H9 (cell line): Measurements from ENCODE around the gene RELL1. TPM values are rescaled to one million over a fixed set of nuclear protein-coding genes. Genes with fewer than 3 reads are reported as not detected.

Experiments
- DNase-seq: peaks from one replicate; pipeline ENCODE4 v3.0.0-alpha.2; 2017
- H2AFZ ChIP-seq: one replicate; pipeline ENCODE4 v1.6.1; 2013; ENCODE audit warnings: mild to moderate bottlenecking, low read length, control low read depth, moderate library complexity
- H2AK5ac ChIP-seq: 2 replicates; pipeline ENCODE4 v1.6.1; 2013; ENCODE audit warnings: low read length, control low read depth, mixed read lengths; ENCODE audit not compliant: insufficient read length
- H2BK120ac ChIP-seq: one replicate; pipeline ENCODE4 v1.6.1; 2013; ENCODE audit warnings: low read depth, mild to moderate bottlenecking, low read length, control low read depth, inconsistent platforms; ENCODE audit not compliant: poor library complexity, severe bottlenecking
- H2BK12ac ChIP-seq: 2 replicates; pipeline ENCODE4 v1.6.1; 2013; ENCODE audit warnings: low read length, control low read depth, mixed read lengths, low read depth; ENCODE audit not compliant: insufficient read length
- H2BK15ac ChIP-seq: 2 replicates; pipeline ENCODE4 v1.6.1; 2013; ENCODE audit warnings: low read depth, low read length, control low read depth
- H2BK20ac ChIP-seq: one replicate; pipeline ENCODE4 v1.6.1; 2013; ENCODE audit warnings: low read depth, mild to moderate bottlenecking, low read length, control low read depth, inconsistent platforms; ENCODE audit not compliant: poor library complexity, severe bottlenecking
- H2BK5ac ChIP-seq: 2 replicates; pipeline ENCODE4 v1.6.1; 2013; ENCODE audit warnings: low read length, control low read depth, mixed read lengths; ENCODE audit not compliant: insufficient read length
- H3K14ac ChIP-seq: 2 replicates; pipeline ENCODE4 v1.6.1; 2013; ENCODE audit warnings: low read length, control low read depth; ENCODE audit not compliant: insufficient read depth
- H3K18ac ChIP-seq: 2 replicates; pipeline ENCODE4 v1.6.1; 2013; ENCODE audit warnings: low read depth, mild to moderate bottlenecking, mixed read lengths, low read length, control low read depth; ENCODE audit not compliant: insufficient read length
- H3K23ac ChIP-seq: 2 replicates; pipeline ENCODE4 v1.6.1; 2013; ENCODE audit warnings: low read length, control low read depth, mixed read lengths, low read depth; ENCODE audit not compliant: insufficient read length
- H3K23me2 ChIP-seq: 2 replicates; pipeline ENCODE4 v1.6.1; 2013; ENCODE audit warnings: low read depth, mild to moderate bottlenecking, mixed read lengths, low read length, control low read depth; ENCODE audit not compliant: insufficient read length, poor library complexity, severe bottlenecking
- H3K27ac ChIP-seq: 2 replicates; pipeline ENCODE4 v1.5.1; 2013; ENCODE audit warnings: low read length, control low read depth, mixed read lengths, low read depth; ENCODE audit not compliant: insufficient read length
- H3K27me3 ChIP-seq: 2 replicates; pipeline ENCODE4 v1.6.1; 2013; ENCODE audit warnings: low read length, control low read depth, inconsistent platforms; ENCODE audit not compliant: insufficient read depth
- H3K4ac ChIP-seq: 2 replicates; pipeline ENCODE4 v1.6.1; 2013; ENCODE audit warnings: low read depth, mild to moderate bottlenecking, control low read depth, inconsistent platforms, low read length, moderate library complexity
- H3K4me1 ChIP-seq: 2 replicates; pipeline ENCODE4 v1.6.1; 2013; ENCODE audit warnings: low read length, control low read depth, inconsistent platforms; ENCODE audit not compliant: insufficient read depth
- H3K4me2 ChIP-seq: 2 replicates; pipeline ENCODE4 v1.6.1; 2013; ENCODE audit warnings: low read length, control low read depth, mixed read lengths; ENCODE audit not compliant: insufficient read length, insufficient read depth
- H3K56ac ChIP-seq: 2 replicates; pipeline ENCODE4 v1.6.1; 2013; ENCODE audit warnings: low read depth, mild to moderate bottlenecking, mixed read lengths, low read length, control low read depth; ENCODE audit not compliant: insufficient read length
- H3K79me1 ChIP-seq: 2 replicates; pipeline ENCODE4 v1.6.1; 2013; ENCODE audit warnings: low read depth, mild to moderate bottlenecking, moderate library complexity, low read length, control low read depth, inconsistent platforms; ENCODE audit not compliant: insufficient read depth, poor library complexity, severe bottlenecking
- H3K79me2 ChIP-seq: 2 replicates; pipeline ENCODE4 v1.6.1; 2013; ENCODE audit warnings: low read length, control low read depth, inconsistent platforms; ENCODE audit not compliant: insufficient read depth
- H3K9ac ChIP-seq: 2 replicates; pipeline ENCODE4 v1.6.1; 2013; ENCODE audit warnings: low read length, control low read depth, mixed read lengths; ENCODE audit not compliant: insufficient read length; ENCODE audit errors: extremely low read depth
- H3K9me3 ChIP-seq: one replicate; pipeline ENCODE4 v1.6.1; 2013; ENCODE audit warnings: low read depth, low read length, inconsistent platforms; ENCODE audit not compliant: control insufficient read depth
- H3T11ph ChIP-seq: one replicate; pipeline ENCODE4 v1.6.1; 2013; ENCODE audit warnings: mild to moderate bottlenecking, low read length, control low read depth, inconsistent platforms
- H4K20me1 ChIP-seq: one replicate; pipeline ENCODE4 v1.6.1; 2013; ENCODE audit not compliant: control insufficient read depth, insufficient read length, insufficient read depth
- H4K5ac ChIP-seq: 2 replicates; pipeline ENCODE4 v1.6.1; 2013; ENCODE audit warnings: low read depth, mild to moderate bottlenecking, mixed read lengths, low read length, control low read depth; ENCODE audit not compliant: insufficient read length
- H4K8ac ChIP-seq: replicated peaks from 2 replicates; pipeline ENCODE4 v1.6.1; 2013; ENCODE audit warnings: low read length, control low read depth, mixed read lengths, low read depth; ENCODE audit not compliant: insufficient read length
- H4K91ac ChIP-seq: 2 replicates; pipeline ENCODE4 v1.6.1; 2013; ENCODE audit warnings: low read depth, mild to moderate bottlenecking, moderate library complexity, mixed read lengths, low read length, control low read depth; ENCODE audit not compliant: insufficient read length
- H3K27ac Mint-ChIP-seq, 3 experiments: 2 replicates in 2 of 3; 3 replicates in 1 of 3; pipeline ENCODE4 v1.8.0; 2020 to 2021; ENCODE audit warnings: mixed read lengths in 3 of 3, mild to moderate bottlenecking in 1 of 3, moderate library complexity in 1 of 3
- H3K27me3 Mint-ChIP-seq: 2 replicates; pipeline ENCODE4 v1.8.0; 2021; ENCODE audit warnings: low read depth, mild to moderate bottlenecking, moderate library complexity, mixed read lengths
- H3K36me3 Mint-ChIP-seq, 3 experiments: 2 replicates in 2 of 3; 3 replicates in 1 of 3; pipeline ENCODE4 v1.8.0; 2020 to 2021; ENCODE audit warnings: low read depth in 3 of 3, mixed read lengths in 3 of 3; ENCODE audit not compliant: insufficient read depth in 1 of 3
- H3K4me1 Mint-ChIP-seq, 2 experiments: 2 replicates each; pipeline ENCODE4 v1.8.0; 2020; ENCODE audit warnings: mixed read lengths in 2 of 2
- H3K4me3 Mint-ChIP-seq, 2 experiments: 2 replicates in 1 of 2; 3 replicates in 1 of 2; pipeline ENCODE4 v1.8.0; 2020 to 2021; ENCODE audit warnings: mild to moderate bottlenecking in 2 of 2, mixed read lengths in 2 of 2, moderate library complexity in 1 of 2
- H3K9me3 Mint-ChIP-seq, 2 experiments: 2 replicates in 1 of 2; 3 replicates in 1 of 2; pipeline ENCODE4 v1.8.0; 2020; ENCODE audit warnings: mild to moderate bottlenecking in 2 of 2, mixed read lengths in 2 of 2, moderate library complexity in 1 of 2
- CTCF ChIP-seq: fragments of 200-600 bp; sonication (generic); conservative IDR thresholded peaks from 3 replicates; pipeline ENCODE4 v1.8.0; 2021; ENCODE audit warnings: antibody characterized with exemption, mild to moderate bottlenecking
- WGBS: extraction: QIAGEN DNeasy Blood & Tissue Kit; methylation state at CpG from one replicate; pipeline ENCODE4 v1.1.7; 2013; ENCODE audit warnings: missing lambda C conversion rate, low lambda C conversion rate, mixed read lengths; ENCODE audit not compliant: insufficient read length; ENCODE audit errors: extremely low coverage; 5-methylcytosine and 5-hydroxymethylcytosine counted together
- total RNA-seq: library from RNA; stranded (reverse); gene quantifications from 2 replicates; pipeline ENCODE4 v1.2.1, GENCODE V29; 2021

RELL1 gene
- total RNA-seq, 1 experiment from 2014 or later, result 10.8 TPM

- Histone ChIP-seq H2AFZ (no peak overlapping the region), H3K79me2 (no peaks in the 10 kb centered on the region), H2BK20ac (no peak overlapping the region), H2AK5ac (no peak overlapping the region), H2BK15ac (no peak overlapping the region), H4K91ac (no peak overlapping the region), H4K5ac (no peak overlapping the region), H2BK12ac (no peak overlapping the region), H3K27me3 (no peaks in the 10 kb centered on the region), H4K8ac (no peak overlapping the region), H3K23me2 (no peaks in the 10 kb centered on the region), H4K20me1 (no peaks in the 10 kb centered on the region), H3K23ac (no peak overlapping the region), H3T11ph (no peak overlapping the region), H3K4ac (no peak overlapping the region), H3K9me3 (no peaks in the 10 kb centered on the region), H2BK120ac (no peak overlapping the region), H3K56ac (no peak overlapping the region), H3K4me1 (no peaks in the 10 kb centered on the region), H3K9ac (no peak overlapping the region), H2BK5ac (no peak overlapping the region), H3K4me2 (no peak overlapping the region), H3K79me1 (no peaks in the 10 kb centered on the region), H3K18ac (no peak overlapping the region), H3K27ac (no peak overlapping the region), H3K14ac (no peak overlapping the region)
- no peak for TF ChIP-seq CTCF
- peaks cover 9 to 10% of the 10 kb centered on the region in 2 experiments for H3K9me3 Mint-ChIP-seq
- H3K4me3 Mint-ChIP-seq, result no peak overlapping the region
- no peaks in the 10 kb centered on the region for H3K27me3 Mint-ChIP-seq
- peaks cover 2 to 13% (median 5%) of the 10 kb centered on the region in 3 experiments; a peak in 5 of 7 replicates for H3K36me3 Mint-ChIP-seq
- no peak for DNase-seq
- no CpG with 5 or more reads among the region's 1 CpG for WGBS
- peaks cover 19 to 20% of the 10 kb centered on the region in 2 experiments for H3K4me1 Mint-ChIP-seq
- H3K27ac Mint-ChIP-seq, result no peak overlapping the region
These were observed 41.5 kb upstream of the RELL1 start for GRCh38 chr4:37727635-37728034.
